HPDE6-E6E7 (cell line): ENCODE results near the gene PPP1R12A.

ENCODE experiments used
- DNase-seq: peaks from one replicate; pipeline ENCODE4 v3.0.0; 2011; ENCODE audit warnings: missing footprints; ENCODE audit errors: extremely low spot score

The PPP1R12A gene

GRCh38 chr12:79769189-79769859 lies 165.6 kb downstream of the PPP1R12A start:
- no peak for DNase-seq

DNA sequence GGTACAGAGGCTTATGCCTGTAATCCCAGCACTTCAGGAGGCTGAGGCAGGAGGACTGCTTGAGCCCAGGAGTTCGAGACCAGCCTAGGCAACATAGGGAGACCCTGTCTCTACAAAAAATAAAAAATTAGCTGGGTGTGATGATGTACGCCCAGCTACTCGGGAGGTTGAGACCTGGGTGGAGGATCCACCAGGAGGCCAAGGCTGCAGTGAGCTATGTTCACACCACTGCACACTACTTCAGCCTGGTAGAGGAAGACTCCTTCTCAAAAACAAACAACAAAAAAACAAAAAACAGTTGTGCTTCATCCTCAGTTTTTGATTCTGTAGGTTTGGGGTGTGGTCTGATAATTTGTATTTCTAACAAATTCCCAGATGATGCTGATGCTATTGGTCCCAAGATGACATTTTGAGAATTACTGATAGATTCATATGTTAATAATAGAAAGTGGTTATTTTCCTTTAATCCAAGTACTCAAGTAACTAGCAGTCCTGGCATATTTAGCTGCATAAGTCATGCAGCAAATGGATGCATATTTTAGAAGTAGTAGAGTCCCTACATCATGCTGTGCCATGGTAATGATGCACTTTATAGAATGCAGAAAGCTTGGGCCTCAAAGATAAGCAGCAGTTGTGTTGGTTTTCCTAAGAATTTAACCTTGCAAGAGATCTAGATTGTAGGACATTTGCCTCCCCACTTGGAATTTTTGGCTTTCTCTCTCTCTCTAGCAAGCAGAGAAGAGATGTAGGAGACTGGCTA lies 168.0 kb downstream of the PPP1R12A start:
- DNase-seq, result no peak

- DNase-seq, result no peak
These were observed 169.7 kb downstream of the PPP1R12A start for GRCh38 chr12:79765157-79765556.

DNA sequence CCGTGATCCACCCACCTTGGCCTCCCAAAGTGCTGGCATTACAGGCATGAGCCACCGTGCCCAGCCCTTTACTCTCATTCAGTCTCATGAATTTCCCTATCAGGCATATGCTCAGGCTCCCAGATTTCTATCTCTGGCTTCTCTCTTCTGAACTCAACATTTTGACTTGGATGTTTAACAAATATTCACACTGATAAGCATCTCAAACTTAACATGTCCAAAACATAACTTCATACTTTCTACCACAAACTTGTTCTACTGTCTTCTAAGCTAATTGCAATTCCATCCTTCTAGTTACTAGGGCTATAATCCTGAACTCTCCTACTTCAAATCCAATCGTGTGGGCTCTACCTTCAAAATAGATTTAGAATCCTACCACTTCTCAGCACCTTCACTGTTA lies 170.3 kb downstream of the PPP1R12A start:
- no peak for DNase-seq

DNA sequence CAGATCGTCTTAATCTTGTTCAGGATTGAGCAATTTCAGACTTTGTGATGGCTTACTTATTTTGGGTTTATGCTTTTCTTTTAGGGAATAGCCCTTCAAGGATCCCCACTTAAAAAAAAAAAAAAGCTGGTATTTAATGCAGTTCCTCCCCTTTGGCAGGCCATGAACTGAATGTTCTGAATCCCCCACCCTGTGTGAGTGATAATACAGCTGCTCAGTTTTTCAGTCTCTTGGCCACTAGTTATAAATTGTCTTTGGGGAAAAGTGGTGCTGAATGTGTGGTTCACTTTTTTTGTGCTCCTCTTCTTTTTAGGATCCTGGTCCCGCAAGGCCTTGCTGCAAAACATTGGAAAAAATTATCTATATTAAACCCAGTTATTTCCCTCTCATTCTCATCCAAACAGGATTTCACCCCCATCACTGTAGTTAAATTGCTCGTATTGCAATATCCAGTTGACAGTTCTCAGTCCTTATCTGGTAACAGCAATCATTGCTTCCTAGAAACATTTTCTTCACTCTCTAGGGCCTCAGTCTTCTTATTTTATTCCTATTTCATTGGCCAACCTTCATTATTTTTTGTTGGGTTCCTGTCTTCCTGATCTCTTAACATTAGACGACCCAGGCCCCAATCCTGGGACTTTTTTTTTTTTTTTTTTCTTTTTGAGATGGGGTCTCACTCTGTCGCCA lies 171.0 kb downstream of the PPP1R12A start:
- no peak for DNase-seq

GRCh38 chr12:79761341-79761740 lies 173.6 kb downstream of the PPP1R12A start:
- no peak for DNase-seq

DNA sequence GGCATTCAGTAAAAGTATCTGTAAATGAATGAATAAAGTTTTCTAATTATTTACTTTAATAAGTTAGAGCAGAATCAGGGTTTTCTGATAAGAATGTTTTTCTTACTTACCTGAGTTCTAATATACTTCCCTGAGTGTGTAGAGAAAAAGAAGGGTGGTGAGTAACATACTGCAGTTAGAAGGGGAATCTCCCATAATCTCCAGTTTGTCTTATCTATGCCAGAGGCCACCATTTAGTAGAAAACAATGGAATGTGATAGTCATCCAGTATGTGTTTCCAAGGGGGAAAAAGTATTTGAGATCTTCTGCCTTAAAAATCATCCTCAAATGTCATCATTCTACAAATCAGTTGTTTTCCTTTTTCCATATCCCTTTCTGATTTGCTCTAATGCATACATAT lies 187.6 kb downstream of the PPP1R12A start:
- DNase-seq, result no peak

- DNase-seq, result peak; percentile 50
These were observed 196.8 kb downstream of the PPP1R12A start for GRCh38 chr12:79737875-79738718.

GRCh38 chr12:79732638-79733037 lies 202.3 kb downstream of the PPP1R12A start:
- no peak for DNase-seq

DNA sequence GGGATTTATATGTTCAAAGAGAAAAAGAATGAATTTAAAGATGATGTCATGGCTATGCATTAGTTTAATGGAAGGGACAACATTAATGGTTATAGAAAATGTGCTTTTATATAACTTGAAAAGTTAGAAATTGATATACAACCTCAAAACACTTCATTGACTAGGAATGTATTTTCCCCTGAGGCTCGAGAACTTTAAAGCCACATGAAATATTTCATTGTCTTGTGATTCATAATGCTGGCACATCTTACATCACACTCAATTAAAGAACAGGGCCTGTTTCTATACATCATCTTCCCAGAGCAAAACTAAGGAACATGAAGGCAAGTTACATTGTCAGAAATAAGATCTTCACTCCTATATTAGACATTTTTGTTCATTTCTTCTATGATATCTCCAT lies 208.9 kb downstream of the PPP1R12A start:
- peak; percentile 72 for DNase-seq
